ENCODE measurements around the gene TBXAS1. TPM values are rescaled to one million over a fixed set of nuclear protein-coding genes. Genes with fewer than 3 reads are reported as not detected.

Gene TBXAS1
- total and polyA plus RNA-seq, 2 experiments from 2014 or later: 1.3 TPM; not detected in 1

- TF ChIP-seq ETS1 (IDR thresholded peaks at IDR 0.05) (no peak), CREB1 (CRISPR knock-in tag; IDR thresholded peaks at IDR 0.05; ENCODE audit: low read depth) (no peak)
These were observed 113.6 kb downstream of the TBXAS1 start (continued) for GRCh38 chr7:139942636-139943035.

DNA sequence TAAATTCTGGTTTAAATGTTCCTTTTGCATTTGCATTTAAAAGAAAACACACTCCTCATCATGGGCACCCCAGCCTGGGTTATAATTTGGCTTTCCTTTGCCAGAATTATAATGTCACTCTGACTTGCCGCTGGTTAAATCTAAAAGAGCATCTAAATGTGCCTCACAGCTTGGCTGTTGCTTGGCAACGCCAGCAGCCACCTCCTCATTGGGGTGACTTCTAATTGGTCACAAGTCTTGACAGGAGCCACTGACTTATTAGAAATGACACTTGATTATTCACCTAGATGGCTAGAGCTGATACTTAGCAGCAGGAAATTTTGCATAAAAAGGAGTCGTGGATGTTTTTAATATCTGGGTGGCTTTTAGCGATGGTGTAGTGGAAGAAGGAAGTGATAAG is 114.3 kb downstream of the TBXAS1 start:
- H3K4me3 Mint-ChIP-seq: no peak overlapping the region
- no peaks in the 10 kb centered on the region for H3K79me2 ChIP-seq (replicated peaks; ENCODE audit: insufficient read depth)
- no peaks in the 10 kb centered on the region; the same call in 1 of the 2 replicates for H3K36me3 ChIP-seq (ENCODE audit: insufficient read depth)
- H3K9me3 Mint-ChIP-seq: peaks cover 17% of the 10 kb centered on the region
- H2AFZ ChIP-seq: no peak overlapping the region
- peaks cover 8% of the 10 kb centered on the region; the same call in 1 of the 3 replicates for H3K36me3 Mint-ChIP-seq (ENCODE audit: low read depth)
- DNase-seq (ENCODE audit: low spot score) (no peak), ATAC-seq (no peak)
- H3K27me3 ChIP-seq (ENCODE audit: insufficient read depth): no peaks in the 10 kb centered on the region
- no peaks in the 10 kb centered on the region for H3F3A ChIP-seq (replicated peaks; ENCODE audit: low read depth)
- H3K9me2 ChIP-seq (ENCODE audit: insufficient read depth): peaks cover 10% of the 10 kb centered on the region; the same call in 1 of the 2 replicates
- peaks cover 10% of the 10 kb centered on the region for H3K4me1 ChIP-seq (ENCODE audit: insufficient read depth)
- H3K27ac Mint-ChIP-seq: no peak overlapping the region
- H3K27ac ChIP-seq (ENCODE audit: low read depth): no peak overlapping the region
- peaks cover 14% of the 10 kb centered on the region for H3K4me1 Mint-ChIP-seq
- H4K20me1 ChIP-seq (replicated peaks; ENCODE audit: insufficient read depth): no peaks in the 10 kb centered on the region
- TF ChIP-seq POLR2AphosphoS5 (IDR thresholded peaks at IDR 0.05; ENCODE audit: low read depth): no peak
- TF ChIP-seq, protein P1, sequence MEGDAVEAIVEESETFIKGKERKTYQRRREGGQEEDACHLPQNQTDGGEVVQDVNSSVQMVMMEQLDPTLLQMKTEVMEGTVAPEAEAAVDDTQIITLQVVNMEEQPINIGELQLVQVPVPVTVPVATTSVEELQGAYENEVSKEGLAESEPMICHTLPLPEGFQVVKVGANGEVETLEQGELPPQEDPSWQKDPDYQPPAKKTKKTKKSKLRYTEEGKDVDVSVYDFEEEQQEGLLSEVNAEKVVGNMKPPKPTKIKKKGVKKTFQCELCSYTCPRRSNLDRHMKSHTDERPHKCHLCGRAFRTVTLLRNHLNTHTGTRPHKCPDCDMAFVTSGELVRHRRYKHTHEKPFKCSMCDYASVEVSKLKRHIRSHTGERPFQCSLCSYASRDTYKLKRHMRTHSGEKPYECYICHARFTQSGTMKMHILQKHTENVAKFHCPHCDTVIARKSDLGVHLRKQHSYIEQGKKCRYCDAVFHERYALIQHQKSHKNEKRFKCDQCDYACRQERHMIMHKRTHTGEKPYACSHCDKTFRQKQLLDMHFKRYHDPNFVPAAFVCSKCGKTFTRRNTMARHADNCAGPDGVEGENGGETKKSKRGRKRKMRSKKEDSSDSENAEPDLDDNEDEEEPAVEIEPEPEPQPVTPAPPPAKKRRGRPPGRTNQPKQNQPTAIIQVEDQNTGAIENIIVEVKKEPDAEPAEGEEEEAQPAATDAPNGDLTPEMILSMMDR (conservative IDR thresholded peaks at IDR 0.05; ENCODE audit: low read depth in 2 of 2): no peak
- TF ChIP-seq CREB1 (CRISPR knock-in tag; IDR thresholded peaks at IDR 0.05; ENCODE audit: low read depth): no peak
- no peak for TF ChIP-seq ZNF331 (CRISPR knock-in tag; IDR thresholded peaks at IDR 0.05; ENCODE audit: low read depth)
- TF ChIP-seq ETS1 (IDR thresholded peaks at IDR 0.05): no peak
- no peak for TF ChIP-seq EZH2 (IDR thresholded peaks at IDR 0.05; ENCODE audit: low read depth, unreplicated experiment)
- H3K4me2 ChIP-seq: no peak overlapping the region
- H3K4me3 ChIP-seq: no peak overlapping the region
- peaks cover 11% of the 10 kb centered on the region for H3K27me3 Mint-ChIP-seq (ENCODE audit: insufficient read depth, low read depth, poor library complexity)

GRCh38 chr7:139944248-139944647 is 115.2 kb downstream of the TBXAS1 start:
- H3K9me3 Mint-ChIP-seq: peaks cover 17% of the 10 kb centered on the region
- TF ChIP-seq, protein P2, sequence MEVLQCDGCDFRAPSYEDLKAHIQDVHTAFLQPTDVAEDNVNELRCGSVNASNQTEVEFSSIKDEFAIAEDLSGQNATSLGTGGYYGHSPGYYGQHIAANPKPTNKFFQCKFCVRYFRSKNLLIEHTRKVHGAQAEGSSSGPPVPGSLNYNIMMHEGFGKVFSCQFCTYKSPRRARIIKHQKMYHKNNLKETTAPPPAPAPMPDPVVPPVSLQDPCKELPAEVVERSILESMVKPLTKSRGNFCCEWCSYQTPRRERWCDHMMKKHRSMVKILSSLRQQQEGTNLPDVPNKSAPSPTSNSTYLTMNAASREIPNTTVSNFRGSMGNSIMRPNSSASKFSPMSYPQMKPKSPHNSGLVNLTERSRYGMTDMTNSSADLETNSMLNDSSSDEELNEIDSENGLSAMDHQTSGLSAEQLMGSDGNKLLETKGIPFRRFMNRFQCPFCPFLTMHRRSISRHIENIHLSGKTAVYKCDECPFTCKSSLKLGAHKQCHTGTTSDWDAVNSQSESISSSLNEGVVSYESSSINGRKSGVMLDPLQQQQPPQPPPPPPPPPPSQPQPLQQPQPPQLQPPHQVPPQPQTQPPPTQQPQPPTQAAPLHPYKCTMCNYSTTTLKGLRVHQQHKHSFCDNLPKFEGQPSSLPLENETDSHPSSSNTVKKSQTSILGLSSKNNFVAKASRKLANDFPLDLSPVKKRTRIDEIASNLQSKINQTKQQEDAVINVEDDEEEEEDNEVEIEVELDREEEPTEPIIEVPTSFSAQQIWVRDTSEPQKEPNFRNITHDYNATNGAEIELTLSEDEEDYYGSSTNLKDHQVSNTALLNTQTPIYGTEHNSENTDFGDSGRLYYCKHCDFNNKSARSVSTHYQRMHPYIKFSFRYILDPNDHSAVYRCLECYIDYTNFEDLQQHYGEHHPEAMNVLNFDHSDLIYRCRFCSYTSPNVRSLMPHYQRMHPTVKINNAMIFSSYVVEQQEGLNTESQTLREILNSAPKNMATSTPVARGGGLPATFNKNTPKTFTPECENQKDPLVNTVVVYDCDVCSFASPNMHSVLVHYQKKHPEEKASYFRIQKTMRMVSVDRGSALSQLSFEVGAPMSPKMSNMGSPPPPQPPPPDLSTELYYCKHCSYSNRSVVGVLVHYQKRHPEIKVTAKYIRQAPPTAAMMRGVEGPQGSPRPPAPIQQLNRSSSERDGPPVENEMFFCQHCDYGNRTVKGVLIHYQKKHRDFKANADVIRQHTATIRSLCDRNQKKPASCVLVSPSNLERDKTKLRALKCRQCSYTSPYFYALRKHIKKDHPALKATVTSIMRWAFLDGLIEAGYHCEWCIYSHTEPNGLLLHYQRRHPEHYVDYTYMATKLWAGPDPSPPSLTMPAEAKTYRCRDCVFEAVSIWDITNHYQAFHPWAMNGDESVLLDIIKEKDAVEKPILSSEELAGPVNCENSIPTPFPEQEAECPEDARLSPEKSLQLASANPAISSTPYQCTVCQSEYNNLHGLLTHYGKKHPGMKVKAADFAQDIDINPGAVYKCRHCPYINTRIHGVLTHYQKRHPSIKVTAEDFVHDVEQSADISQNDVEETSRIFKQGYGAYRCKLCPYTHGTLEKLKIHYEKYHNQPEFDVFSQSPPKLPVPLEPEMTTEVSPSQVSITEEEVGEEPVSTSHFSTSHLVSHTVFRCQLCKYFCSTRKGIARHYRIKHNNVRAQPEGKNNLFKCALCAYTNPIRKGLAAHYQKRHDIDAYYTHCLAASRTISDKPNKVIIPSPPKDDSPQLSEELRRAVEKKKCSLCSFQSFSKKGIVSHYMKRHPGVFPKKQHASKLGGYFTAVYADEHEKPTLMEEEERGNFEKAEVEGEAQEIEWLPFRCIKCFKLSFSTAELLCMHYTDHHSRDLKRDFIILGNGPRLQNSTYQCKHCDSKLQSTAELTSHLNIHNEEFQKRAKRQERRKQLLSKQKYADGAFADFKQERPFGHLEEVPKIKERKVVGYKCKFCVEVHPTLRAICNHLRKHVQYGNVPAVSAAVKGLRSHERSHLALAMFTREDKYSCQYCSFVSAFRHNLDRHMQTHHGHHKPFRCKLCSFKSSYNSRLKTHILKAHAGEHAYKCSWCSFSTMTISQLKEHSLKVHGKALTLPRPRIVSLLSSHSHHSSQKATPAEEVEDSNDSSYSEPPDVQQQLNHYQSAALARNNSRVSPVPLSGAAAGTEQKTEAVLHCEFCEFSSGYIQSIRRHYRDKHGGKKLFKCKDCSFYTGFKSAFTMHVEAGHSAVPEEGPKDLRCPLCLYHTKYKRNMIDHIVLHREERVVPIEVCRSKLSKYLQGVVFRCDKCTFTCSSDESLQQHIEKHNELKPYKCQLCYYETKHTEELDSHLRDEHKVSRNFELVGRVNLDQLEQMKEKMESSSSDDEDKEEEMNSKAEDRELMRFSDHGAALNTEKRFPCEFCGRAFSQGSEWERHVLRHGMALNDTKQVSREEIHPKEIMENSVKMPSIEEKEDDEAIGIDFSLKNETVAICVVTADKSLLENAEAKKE (CRISPR knock-in tag; IDR thresholded peaks at IDR 0.05): no peak
- no peak for TF ChIP-seq STAT1 (IDR thresholded peaks at IDR 0.05; ENCODE audit: unreplicated experiment)
- TF ChIP-seq JUNB (IDR thresholded peaks at IDR 0.05; ENCODE audit: unreplicated experiment): no peak

More at GRCh38 chr7:139944248-139944647, 115.2 kb downstream of the TBXAS1 start:
- Mint-ChIP-seq H3K27me3 (ENCODE audit: insufficient read depth, low read depth, poor library complexity) (peaks cover 11% of the 10 kb centered on the region), H3K4me3 (no peak overlapping the region), H3K27ac (no peak overlapping the region), H3K36me3 (ENCODE audit: low read depth) (peaks cover 8% of the 10 kb centered on the region; the same call in 1 of the 3 replicates), H3K4me1 (peaks cover 14% of the 10 kb centered on the region)
- Histone ChIP-seq H4K20me1 (replicated peaks; ENCODE audit: insufficient read depth) (no peaks in the 10 kb centered on the region), H3K27me3 (ENCODE audit: insufficient read depth) (no peaks in the 10 kb centered on the region), H3K4me1 (ENCODE audit: insufficient read depth) (peaks cover 10% of the 10 kb centered on the region), H3K27ac (ENCODE audit: low read depth) (no peak overlapping the region), H3K9me2 (ENCODE audit: insufficient read depth) (peaks cover 10% of the 10 kb centered on the region; the same call in 1 of the 2 replicates), H3K4me2 (no peak overlapping the region), H2AFZ (no peak overlapping the region), H3F3A (replicated peaks; ENCODE audit: low read depth) (no peaks in the 10 kb centered on the region), H3K4me3 (no peak overlapping the region), H3K36me3 (ENCODE audit: insufficient read depth) (no peaks in the 10 kb centered on the region; the same call in 1 of the 2 replicates), H3K79me2 (replicated peaks; ENCODE audit: insufficient read depth) (no peaks in the 10 kb centered on the region)
- no peak for ATAC-seq
- DNase-seq (ENCODE audit: low spot score): no peak
